ENCODE results near the gene PLEKHG4B. TPM values are rescaled to one million over a fixed set of nuclear protein-coding genes. Genes with fewer than 3 reads are reported as not detected.

PLEKHG4B gene
- polyA plus RNA-seq, 3 donors = not detected

DNA sequence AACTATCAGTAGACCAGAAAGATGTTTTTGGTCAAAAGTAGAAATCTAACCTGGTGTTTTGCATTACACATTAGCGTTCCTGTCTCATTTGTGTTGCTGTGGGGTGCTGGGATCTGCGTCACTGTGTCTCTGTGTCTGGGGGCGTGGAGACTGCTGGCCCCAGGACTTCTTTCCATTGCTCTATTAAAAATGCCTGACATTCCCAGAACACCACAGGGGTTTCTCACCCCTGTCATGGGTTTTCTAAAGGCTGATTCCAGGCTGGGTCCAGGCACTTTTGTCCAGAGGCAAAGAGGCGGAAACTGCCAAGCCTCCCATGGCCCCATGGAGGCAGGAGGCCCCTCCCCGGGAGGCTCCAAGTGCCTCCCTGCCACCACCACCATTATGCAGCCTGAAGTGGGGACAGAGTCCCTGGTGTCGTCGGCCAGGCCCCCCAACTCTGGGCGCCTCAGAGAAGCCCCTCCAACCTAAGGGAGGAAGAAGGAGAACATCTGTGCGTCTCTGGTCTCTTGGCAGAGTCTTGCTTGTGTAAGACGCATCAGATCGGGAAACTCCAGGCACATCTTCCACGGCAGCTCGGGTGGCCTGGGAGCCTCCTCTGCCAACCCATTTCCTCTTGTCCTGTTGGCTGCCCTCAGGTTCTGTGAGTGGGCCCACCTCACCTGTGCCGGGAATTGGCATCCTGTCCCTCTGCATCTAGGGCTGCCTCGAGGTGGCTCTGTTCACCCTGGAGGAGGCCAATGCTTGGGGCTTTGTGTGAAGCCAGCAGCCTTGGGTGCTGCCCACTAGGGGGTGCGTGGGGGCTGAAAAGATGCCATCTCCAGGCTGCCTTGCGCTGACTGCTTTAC lies 13.8 kb upstream of the PLEKHG4B start:
- Mint-ChIP-seq H3K4me1 (no peaks in the 10 kb centered on the region), H3K4me3 (no peak overlapping the region), H3K27ac (no peak overlapping the region), H3K9me3 (peaks cover 0 to 1% (median 0%) of the 10 kb centered on the region in 7 donors), H3K27me3 (ENCODE audit: low read depth in 3 of 3) (peaks cover 0 to 15% (median 0%) of the 10 kb centered on the region in 3 donors), H3K36me3 (no peaks in the 10 kb centered on the region)
- TF ChIP-seq, protein P1, sequence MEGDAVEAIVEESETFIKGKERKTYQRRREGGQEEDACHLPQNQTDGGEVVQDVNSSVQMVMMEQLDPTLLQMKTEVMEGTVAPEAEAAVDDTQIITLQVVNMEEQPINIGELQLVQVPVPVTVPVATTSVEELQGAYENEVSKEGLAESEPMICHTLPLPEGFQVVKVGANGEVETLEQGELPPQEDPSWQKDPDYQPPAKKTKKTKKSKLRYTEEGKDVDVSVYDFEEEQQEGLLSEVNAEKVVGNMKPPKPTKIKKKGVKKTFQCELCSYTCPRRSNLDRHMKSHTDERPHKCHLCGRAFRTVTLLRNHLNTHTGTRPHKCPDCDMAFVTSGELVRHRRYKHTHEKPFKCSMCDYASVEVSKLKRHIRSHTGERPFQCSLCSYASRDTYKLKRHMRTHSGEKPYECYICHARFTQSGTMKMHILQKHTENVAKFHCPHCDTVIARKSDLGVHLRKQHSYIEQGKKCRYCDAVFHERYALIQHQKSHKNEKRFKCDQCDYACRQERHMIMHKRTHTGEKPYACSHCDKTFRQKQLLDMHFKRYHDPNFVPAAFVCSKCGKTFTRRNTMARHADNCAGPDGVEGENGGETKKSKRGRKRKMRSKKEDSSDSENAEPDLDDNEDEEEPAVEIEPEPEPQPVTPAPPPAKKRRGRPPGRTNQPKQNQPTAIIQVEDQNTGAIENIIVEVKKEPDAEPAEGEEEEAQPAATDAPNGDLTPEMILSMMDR (IDR thresholded peaks at IDR 0.05) = no peak
- Histone ChIP-seq H2AFZ (ENCODE audit: insufficient read depth, low read depth, low read length, poor library complexity, severe bottlenecking) (no peak overlapping the region), H4K20me1 (ENCODE audit: insufficient read depth, low read length) (no peaks in the 10 kb centered on the region), H3K9ac (ENCODE audit: insufficient read depth, low read length, poor library complexity, severe bottlenecking) (no peak overlapping the region), H3K27me3 (ENCODE audit: control insufficient read depth in 2 of 2, insufficient read depth in 2 of 2, low read length in 2 of 2) (no peaks in the 10 kb centered on the region), H3K4me3 (replicated peaks in 1 of 3; ENCODE audit: low read depth in 2 of 3, low read length in 3 of 3) (no peak overlapping the region), H3K36me3 (replicated peaks in 1 of 2; ENCODE audit: control insufficient read depth in 1 of 2, insufficient read depth in 2 of 2, low read length in 2 of 2) (no peaks in the 10 kb centered on the region), H3K4me2 (replicated peaks; ENCODE audit: extremely low read depth, low read length, poor library complexity, severe bottlenecking) (no peak overlapping the region), H3K9me3 (replicated peaks in 1 of 2; ENCODE audit: control insufficient read depth in 1 of 2, insufficient read depth in 1 of 2, low read length in 2 of 2) (no peaks in the 10 kb centered on the region), H3K79me2 (ENCODE audit: insufficient read depth, low read length) (no peaks in the 10 kb centered on the region), H3K27ac (ENCODE audit: low read depth in 1 of 2, low read length in 2 of 2) (no peak overlapping the region), H3K4me1 (ENCODE audit: control insufficient read depth in 1 of 2, insufficient read depth in 2 of 2, low read length in 2 of 2) (no peaks in the 10 kb centered on the region)
- DNase-seq = no peak
- intact Hi-C loops (cut with micrococcal nuclease) = no loop called here
- WGBS (ENCODE audit: insufficient coverage) = 60% methylated on average over 9 of the region's 17 CpGs

DNA sequence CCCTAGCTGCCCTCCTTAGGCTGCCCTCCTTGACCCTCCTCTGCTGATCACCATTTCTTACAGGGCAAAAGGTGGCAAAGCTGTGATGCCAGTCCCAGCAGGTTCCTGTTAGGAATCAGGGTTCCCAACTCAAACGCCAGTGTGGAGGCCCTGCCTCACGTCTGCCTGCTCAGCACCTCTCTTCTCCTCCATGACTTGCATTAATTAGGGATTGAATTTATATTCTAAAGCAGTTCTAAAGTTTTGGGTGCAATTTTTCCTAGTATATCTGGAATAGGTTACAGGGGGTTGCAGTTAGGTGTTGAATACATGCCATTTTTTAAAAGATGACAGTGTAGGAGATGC lies 13.2 kb upstream of the PLEKHG4B start:
- Histone ChIP-seq H3K4me2 (replicated peaks; ENCODE audit: extremely low read depth, low read length, poor library complexity, severe bottlenecking) (no peak overlapping the region), H3K27ac (ENCODE audit: low read depth in 1 of 2, low read length in 2 of 2) (no peak overlapping the region), H4K20me1 (ENCODE audit: insufficient read depth, low read length) (no peaks in the 10 kb centered on the region), H2AFZ (ENCODE audit: insufficient read depth, low read depth, low read length, poor library complexity, severe bottlenecking) (no peak overlapping the region), H3K4me3 (replicated peaks in 1 of 3; ENCODE audit: low read depth in 2 of 3, low read length in 3 of 3) (no peak overlapping the region), H3K36me3 (replicated peaks in 1 of 2; ENCODE audit: control insufficient read depth in 1 of 2, insufficient read depth in 2 of 2, low read length in 2 of 2) (no peaks in the 10 kb centered on the region), H3K9ac (ENCODE audit: insufficient read depth, low read length, poor library complexity, severe bottlenecking) (no peak overlapping the region), H3K4me1 (ENCODE audit: control insufficient read depth in 1 of 2, insufficient read depth in 2 of 2, low read length in 2 of 2) (no peaks in the 10 kb centered on the region), H3K79me2 (ENCODE audit: insufficient read depth, low read length) (no peaks in the 10 kb centered on the region), H3K27me3 (ENCODE audit: control insufficient read depth in 2 of 2, insufficient read depth in 2 of 2, low read length in 2 of 2) (no peaks in the 10 kb centered on the region), H3K9me3 (replicated peaks in 1 of 2; ENCODE audit: control insufficient read depth in 1 of 2, insufficient read depth in 1 of 2, low read length in 2 of 2) (no peaks in the 10 kb centered on the region)
- Mint-ChIP-seq H3K27ac (no peak overlapping the region), H3K4me1 (no peaks in the 10 kb centered on the region), H3K36me3 (no peaks in the 10 kb centered on the region), H3K9me3 (peaks cover 0 to 4% (median 0%) of the 10 kb centered on the region in 7 donors), H3K27me3 (ENCODE audit: low read depth in 3 of 3) (peaks cover 0 to 15% (median 0%) of the 10 kb centered on the region in 3 donors), H3K4me3 (no peak overlapping the region)
- no CpG with 5 or more reads among the region's 2 CpGs for WGBS (ENCODE audit: insufficient coverage)
- no peak for DNase-seq
- intact Hi-C loops (cut with micrococcal nuclease) = no loop called here
- TF ChIP-seq, protein P1 (IDR thresholded peaks at IDR 0.05) = no peak

Measured in CD14-positive monocyte (primary cell).